HK-2 (cell line): ENCODE results near the gene TNFRSF12A.
"Not testable (repeated sequence)": the region's sequence is repeated elsewhere in the genome, so short reads cannot be mapped to it uniquely, and the experiment has no call there.

Source experiments
- DNase-seq: peaks from one replicate; pipeline ENCODE4 v3.0.0-alpha.2; 2018; ENCODE audit not compliant: unreplicated experiment

Gene TNFRSF12A

DNA sequence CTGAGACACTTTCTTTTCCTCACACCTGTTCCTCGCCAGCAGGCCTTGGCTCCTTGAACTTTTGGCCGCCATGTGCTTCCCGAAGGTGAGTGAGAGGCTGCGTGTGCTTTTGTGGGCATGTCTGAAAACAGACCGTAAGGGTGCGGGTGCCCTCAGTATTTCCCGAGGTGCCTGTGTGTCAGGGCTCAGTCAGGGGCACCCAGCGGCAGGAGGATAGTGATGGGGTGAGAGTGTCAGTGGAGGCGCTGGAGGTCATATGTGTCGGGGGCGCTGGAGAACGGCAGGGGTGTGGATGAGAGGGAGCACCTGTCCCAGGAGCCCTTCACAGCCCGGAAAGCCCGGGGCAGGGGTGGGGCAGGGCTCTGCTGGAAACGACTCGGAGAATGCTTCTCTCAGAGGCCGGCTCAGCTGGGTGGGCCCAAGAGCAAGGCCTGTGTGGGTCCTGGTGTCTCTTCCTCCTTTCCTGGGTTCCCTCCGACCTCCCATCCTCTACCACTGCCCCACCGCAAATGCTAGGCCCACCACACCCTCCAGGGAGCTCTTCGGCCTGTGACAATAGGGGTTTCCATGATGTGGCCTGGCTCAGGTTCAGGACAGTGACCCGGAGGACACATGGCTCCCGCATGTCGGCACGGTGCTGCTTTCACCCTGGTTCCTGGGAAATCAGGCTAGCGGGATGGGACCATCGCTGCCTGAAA lies 45.7 kb downstream of the TNFRSF12A start:
- no peak for DNase-seq

DNA sequence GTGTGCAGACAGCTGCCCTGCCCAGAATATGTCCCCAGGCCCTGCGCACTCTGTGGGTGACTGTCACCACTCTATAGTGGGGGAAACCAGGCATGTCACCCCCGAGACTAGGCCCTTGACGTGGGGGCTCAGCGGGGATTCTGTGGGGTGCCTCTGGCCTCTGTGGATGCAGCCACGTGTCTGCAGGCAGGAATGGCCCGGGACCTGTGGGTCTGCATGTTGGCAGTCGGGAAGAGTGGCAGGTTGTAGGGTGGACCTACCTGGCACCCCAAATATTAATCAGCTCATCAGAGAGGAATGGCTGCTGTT lies 46.2 kb downstream of the TNFRSF12A start:
- DNase-seq = no peak

DNA sequence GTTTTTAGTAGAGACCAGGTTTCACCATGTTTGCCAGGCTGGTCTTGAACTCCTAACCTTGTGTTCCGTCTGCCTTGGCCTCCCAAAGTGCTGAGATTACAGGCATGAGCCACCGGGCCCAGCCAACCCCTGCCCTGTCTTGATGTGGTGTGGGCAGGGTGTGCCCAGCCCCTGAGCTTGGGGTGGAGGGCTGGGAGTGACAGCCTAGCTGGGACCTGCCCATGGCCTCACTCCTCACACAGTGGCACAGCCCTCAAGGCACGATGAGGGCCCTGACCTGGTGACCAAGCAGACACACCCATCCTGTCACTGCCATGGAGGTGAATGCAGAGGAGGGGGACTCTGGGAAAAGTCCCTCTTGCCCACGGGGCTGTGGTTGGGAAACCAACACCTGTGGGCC lies 48.3 kb downstream of the TNFRSF12A start:
- DNase-seq = no peak

GRCh38 chr16:3069146-3069545 lies 49.0 kb downstream of the TNFRSF12A start:
- not testable (repeated sequence) for DNase-seq

GRCh38 chr16:3070608-3071111 lies 50.5 kb downstream of the TNFRSF12A start:
- DNase-seq = no peak

DNA sequence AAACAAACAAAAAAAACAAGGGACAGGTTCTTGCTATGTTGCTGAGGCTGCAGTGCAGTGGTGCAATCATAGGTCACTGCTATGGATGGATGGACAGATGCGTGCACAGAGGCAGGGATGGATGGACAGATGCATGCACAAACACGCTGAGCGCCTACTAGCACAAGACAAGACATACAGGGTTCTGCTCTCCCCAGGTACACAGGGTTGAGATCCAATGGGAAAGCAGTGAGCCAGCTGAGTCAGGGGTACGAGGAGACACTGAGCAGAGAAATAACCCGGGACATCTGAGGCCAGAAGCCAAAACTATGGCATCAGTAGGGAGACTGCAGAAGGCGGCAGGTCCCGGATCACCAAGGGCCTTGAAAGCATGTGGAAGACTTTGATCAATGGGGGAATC lies 51.5 kb downstream of the TNFRSF12A start:
- no peak for DNase-seq
